Spleen (tissue), 7 donors: ENCODE data around the gene SLC7A6OS.

Source experiments
- POLR2A ChIP-seq, 3 donors: fragments of 450-650 bp; IDR thresholded peaks; one replicate each; pipeline ENCODE4 v1.5.1; 2017; ENCODE audit warnings: antibody characterized with exemption in 3 of 3, mild to moderate bottlenecking in 1 of 3
- POLR2AphosphoS5 ChIP-seq, 3 donors: sonication (generic); formaldehyde crosslinking; IDR thresholded peaks; one replicate each; pipeline ENCODE4 v1.5.1; 2017; ENCODE audit warnings: antibody characterized with exemption in 3 of 3
- TF ChIP-seq, protein P1 (sequence below), 11 experiments: fragments of 200-600 bp in 7 of 11; fragments of 450-650 bp in 4 of 11; sonication (generic) in 4 of 11; IDR thresholded peaks in 8 of 11; conservative IDR thresholded peaks in 3 of 11; 1 replicate in 7 of 11; 2 replicates in 4 of 11; pipeline versions ENCODE4 v1.4.0 to v1.8.0; 2016 to 2021; ENCODE audit warnings: antibody characterized with exemption in 11 of 11, inconsistent platforms in 4 of 11, mild to moderate bottlenecking in 1 of 11
- donor health status: DM: no; HTN: no; CAD: no; lungs with moderate emphysema.
- donor health status: DM: no; HTN: no; CAD: no.
- donor health status: DM: no; HTN: no; CAD: no.

DNA sequence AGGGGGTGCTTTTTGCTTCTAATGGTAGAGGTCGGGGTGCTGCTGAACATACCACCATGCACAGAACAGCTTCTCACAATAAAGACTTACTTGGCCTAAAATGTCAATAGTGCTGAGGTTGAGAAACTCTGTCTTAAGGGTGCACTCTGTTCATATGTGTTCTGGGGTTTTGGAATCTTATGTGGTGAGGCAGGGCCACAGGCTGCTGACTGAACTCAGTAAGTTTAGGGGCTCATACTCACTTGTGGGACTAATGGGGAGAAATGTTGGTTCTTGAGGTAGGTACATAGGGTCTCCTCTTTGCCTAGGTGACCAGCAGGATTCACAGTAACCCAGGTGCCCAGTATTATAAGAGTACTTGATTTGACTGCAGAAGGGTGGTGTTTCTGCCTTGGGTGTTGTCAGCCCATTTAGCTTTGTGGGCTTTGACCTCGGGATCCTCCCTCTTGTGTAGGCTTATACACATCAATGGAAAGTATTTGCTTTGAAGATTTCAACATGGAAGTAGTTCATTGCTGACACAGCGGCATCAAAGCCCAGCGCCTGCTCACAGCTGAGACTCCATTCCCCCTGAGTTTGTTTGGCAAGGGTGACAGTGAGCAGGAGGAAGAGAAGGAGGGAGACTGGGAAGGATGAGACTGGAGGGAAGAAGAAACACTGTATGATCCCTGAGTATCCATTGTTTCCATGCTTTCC, 29.2 kb downstream of the SLC7A6OS start:
- TF ChIP-seq, protein P1, sequence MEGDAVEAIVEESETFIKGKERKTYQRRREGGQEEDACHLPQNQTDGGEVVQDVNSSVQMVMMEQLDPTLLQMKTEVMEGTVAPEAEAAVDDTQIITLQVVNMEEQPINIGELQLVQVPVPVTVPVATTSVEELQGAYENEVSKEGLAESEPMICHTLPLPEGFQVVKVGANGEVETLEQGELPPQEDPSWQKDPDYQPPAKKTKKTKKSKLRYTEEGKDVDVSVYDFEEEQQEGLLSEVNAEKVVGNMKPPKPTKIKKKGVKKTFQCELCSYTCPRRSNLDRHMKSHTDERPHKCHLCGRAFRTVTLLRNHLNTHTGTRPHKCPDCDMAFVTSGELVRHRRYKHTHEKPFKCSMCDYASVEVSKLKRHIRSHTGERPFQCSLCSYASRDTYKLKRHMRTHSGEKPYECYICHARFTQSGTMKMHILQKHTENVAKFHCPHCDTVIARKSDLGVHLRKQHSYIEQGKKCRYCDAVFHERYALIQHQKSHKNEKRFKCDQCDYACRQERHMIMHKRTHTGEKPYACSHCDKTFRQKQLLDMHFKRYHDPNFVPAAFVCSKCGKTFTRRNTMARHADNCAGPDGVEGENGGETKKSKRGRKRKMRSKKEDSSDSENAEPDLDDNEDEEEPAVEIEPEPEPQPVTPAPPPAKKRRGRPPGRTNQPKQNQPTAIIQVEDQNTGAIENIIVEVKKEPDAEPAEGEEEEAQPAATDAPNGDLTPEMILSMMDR (IDR thresholded peaks at IDR 0.05 in 8 of 11, conservative IDR thresholded peaks at IDR 0.05 in 3 of 11), result no peak
- no peak for TF ChIP-seq POLR2A (IDR thresholded peaks at IDR 0.05)
- no peak for TF ChIP-seq POLR2AphosphoS5 (IDR thresholded peaks at IDR 0.05)
